ENCODE results near the gene GTF3C1.
"Not testable (repeated sequence)": the region's sequence is repeated elsewhere in the genome, so short reads cannot be mapped to it uniquely, and the experiment has no call there.

Gene GTF3C1, protein sequence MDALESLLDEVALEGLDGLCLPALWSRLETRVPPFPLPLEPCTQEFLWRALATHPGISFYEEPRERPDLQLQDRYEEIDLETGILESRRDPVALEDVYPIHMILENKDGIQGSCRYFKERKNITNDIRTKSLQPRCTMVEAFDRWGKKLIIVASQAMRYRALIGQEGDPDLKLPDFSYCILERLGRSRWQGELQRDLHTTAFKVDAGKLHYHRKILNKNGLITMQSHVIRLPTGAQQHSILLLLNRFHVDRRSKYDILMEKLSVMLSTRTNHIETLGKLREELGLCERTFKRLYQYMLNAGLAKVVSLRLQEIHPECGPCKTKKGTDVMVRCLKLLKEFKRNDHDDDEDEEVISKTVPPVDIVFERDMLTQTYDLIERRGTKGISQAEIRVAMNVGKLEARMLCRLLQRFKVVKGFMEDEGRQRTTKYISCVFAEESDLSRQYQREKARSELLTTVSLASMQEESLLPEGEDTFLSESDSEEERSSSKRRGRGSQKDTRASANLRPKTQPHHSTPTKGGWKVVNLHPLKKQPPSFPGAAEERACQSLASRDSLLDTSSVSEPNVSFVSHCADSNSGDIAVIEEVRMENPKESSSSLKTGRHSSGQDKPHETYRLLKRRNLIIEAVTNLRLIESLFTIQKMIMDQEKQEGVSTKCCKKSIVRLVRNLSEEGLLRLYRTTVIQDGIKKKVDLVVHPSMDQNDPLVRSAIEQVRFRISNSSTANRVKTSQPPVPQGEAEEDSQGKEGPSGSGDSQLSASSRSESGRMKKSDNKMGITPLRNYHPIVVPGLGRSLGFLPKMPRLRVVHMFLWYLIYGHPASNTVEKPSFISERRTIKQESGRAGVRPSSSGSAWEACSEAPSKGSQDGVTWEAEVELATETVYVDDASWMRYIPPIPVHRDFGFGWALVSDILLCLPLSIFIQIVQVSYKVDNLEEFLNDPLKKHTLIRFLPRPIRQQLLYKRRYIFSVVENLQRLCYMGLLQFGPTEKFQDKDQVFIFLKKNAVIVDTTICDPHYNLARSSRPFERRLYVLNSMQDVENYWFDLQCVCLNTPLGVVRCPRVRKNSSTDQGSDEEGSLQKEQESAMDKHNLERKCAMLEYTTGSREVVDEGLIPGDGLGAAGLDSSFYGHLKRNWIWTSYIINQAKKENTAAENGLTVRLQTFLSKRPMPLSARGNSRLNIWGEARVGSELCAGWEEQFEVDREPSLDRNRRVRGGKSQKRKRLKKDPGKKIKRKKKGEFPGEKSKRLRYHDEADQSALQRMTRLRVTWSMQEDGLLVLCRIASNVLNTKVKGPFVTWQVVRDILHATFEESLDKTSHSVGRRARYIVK (N-terminal part only)

DNA sequence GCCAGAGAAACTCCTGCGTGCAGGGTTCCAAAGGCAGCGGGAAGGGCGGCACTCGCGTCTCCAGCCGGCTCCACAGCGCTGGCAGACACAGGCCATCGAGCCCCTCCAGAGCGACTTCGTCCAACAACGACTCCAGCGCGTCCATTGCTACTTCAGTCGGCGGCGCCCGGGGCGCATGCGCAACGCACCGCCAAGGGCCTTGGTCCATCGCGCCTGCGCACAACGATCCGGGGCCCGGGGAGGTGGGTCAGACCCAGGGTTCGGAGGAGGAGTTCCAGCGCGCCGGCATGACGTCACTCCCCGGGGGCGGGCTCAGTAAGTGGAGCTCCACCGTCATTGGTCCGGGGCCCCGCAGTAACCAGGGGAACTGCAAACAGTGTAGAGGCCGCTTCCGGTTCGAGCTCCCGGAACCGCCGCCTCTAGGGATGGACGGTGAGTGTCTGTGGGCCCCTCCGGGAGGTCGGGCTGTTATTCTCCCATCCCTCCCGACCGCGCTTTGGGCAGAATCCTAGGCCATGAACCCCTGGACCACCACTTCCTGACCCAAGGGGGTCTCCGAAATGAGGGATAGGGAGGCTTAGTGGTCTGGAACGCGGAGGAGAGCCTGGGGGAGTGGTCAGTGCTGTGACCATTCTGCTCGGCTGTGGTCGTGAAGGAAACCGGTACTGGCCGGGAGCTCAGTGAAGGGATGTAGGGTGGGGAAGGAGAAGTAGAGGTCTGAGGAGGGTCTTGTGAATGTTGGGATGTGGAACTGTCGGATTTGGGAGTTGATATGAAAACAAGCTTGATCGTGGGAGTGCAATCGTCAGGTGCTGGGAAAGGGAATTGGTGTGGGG, at the start of gene GTF3C1, which contains the start of gene KATNIP:
GTF3C1 (minus strand) TSS at position 168 of the 836 bp plus-strand sequence; CDS start at position 145, 23 bp downstream.
KATNIP (plus strand) TSS at position 399 of the 836 bp plus-strand sequence; CDS start at position 426, 27 bp downstream.
- peak; percentile 97 to 98 for DNase-seq

DNA sequence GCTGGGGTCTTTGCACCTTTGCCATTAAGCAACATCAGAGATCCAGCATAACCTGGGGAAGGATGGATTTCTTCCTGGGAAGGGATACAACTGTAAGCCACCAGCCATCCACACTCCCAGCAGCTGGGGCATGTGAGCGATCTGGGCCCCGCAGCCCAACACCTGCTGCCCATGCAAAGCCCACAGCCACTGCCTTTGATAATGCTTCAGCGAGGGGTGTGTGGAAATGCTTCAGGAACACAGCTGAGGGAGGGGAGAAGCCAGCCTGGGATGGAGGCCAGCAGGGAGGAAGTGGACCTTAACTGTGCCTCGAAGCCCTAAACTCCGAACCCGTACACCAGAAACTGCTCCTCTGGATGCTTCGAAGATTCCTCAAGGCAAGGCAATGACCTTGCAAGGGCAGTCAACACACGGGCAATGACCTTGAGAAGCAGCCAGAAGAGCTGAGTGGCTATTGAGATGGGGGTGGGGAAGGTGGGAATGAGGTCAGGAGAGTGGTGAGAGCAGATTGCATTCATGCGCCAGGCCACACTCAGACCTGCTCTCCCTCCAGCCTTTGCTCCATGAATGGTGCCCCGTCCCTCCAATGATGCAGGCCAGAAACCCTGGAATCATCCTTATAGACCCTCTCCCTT, 49.3 kb upstream of the GTF3C1 start:
- no peak for DNase-seq

DNA sequence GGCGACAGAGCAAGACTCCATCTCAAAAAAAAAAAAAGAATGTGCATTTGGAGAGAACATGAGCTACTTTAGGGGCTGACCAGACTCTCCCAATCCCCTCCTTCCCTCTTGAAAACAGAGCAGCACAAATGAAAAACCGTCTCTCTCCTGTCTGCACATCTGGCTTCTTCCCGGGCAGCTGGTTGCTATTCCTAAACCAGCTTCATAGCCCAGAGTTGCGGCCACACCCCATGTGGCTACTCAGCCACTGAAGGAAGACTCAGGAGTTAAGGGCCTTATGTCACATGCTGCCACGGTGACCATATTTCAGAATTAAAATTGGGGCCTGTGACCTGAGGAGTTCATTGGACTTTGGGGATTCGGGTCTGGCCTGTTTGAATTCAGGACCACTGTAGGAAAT, 48.5 kb upstream of the GTF3C1 start:
- DNase-seq = no peak

DNA sequence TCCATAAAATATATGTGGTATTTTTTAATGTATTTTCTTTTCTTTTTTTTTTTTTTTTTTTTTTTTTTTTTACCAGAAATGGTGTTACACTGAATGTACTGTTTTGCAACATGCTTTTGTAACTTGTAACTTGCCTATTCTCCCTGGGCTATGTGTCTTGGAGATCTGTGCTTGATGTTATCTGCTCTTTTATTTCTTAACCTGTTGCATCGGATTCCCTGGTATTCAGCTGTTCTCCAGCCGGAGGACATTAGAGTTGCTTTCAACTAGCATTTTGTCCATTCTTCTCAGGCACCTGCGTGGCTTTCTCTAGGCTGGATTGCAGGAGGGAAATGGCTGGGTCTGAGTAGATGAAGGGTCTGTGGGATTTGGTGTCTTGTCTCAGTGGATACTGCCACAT, 47.6 kb upstream of the GTF3C1 start:
- no peak for DNase-seq

DNA sequence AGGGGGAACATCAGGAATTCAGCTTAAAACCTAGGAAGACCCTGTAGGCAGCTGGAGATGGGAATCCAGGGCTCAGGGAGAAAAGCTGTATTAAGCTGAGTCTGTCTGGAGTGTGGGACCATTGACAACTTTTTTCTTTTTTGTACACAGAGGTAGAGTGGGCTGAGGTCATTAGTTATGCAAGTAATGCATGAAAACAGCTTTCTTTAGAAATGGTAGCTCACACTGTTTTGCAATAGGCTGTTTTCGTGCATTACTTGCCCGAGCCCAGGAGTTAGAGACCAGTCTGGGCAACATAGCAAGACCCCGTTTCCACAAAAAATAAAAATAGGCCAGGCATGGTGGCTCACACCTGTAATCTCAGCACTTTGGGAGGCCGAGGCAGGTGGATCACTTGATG, 46.7 kb upstream of the GTF3C1 start:
- DNase-seq = no peak

DNA sequence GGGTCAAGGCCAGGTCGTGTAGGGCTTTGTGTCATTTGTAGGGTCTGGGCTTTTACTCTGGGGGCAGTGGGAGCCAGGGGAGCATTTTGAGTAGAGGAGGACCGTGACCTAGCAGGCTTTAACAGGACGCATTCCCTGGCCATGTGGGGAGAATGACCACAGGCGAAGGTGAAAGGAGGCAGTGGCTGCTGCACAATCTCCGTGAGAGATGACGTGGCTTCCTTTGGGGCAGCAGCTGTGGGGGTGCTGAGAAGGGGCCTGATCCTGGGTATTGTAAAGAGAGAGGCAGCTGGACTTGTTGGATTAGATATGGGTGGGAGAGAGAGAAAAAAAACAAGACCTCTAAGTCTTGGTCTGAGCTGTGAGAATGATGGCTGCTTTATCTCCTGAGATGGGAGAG, 46.3 kb upstream of the GTF3C1 start:
- no peak for DNase-seq

DNA sequence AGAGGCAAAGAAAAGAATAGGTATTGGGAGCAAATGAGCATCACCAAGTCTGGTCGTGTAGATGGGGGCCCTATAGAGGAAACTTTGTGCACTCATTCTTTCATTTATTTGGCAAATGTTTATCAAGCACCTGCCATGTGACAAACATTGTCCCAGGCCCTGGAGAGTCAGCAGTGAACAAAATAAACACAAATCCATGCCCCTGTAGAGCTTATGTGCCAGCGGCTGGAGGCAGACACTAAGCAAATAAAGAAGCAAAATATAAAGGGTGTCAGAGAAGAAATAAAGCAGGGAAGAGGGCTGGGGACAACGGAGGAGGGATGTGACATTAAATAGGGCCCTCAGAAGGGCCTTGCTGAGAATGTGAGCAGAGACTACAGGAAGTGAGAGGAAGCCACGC, 45.8 kb upstream of the GTF3C1 start:
- no peak for DNase-seq

DNA sequence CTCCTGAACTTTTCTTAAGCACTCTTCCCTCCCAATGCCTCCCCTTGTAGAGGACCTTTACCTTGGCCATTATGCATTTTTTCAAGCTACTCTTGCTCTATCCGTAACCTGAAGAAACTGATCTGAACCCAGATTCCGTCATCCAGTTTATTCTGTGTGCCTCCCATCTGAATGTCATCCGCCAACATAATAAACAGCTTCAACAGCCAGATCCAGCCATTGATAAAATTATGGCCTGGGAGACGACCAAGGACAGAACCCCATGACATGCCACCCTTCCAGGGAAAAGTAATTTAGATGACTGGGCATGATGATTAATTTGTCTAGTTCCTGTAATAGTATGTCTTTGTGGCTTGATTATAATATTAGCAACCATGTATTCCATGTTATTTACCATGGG, 42.1 kb upstream of the GTF3C1 start:
- DNase-seq = no peak

DNA sequence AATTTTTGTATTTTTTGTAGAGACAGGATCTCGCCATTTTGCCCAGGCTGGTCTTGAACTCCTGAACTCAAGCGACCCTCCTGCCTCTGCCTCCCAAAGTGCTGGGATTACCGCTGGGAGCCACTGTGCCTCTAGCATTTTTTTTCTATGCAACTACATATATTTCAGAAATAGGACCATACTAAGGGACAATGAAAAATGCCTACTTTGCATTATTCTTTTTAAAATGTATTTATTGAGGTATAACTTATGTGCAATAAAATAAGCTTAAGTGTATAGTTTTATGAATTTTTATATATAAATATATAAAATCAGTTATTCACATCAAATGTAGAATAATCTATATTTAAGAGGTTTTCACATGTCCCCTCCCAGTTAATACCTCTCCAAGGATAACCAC, 38.3 kb upstream of the GTF3C1 start:
- no peak for DNase-seq

DNA sequence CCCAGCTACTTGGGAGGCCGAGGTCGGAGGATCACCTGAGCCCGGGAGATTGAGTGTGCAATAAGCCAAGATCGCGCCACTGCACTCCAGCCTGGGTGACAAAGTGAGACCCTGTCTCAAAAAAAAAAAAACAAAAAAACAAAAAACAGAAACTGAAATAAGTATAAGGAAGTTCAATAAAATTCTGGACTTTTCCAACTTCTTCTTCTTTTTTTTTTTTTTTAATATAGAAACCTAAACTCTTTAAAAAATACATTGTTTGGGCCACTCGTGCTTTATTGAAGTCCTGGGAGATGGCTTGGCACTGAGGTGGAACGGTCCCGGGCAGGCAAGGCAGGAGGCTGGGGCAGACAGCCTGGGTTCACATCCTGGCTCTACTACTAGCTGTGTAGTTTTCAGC, 37.0 kb upstream of the GTF3C1 start:
- no peak for DNase-seq

DNA sequence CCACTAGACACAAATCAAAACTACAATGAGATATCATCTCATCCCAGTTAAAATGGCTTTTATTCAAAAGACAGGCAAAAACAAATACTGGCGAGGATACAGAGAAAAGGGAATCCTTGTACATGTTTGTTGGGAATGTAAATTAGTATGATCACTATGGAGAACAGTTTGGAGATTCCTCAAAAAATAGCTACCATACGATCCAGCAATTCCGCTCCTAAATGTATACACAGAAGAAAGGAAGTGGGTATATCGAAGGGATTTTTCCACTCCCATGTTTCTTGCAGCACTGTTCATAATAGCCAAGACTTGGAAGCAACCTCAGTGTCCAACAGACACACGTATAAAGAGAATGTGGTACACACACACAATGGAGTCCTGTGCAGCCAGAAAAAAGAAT, 35.5 kb upstream of the GTF3C1 start:
- DNase-seq = no peak

DNA sequence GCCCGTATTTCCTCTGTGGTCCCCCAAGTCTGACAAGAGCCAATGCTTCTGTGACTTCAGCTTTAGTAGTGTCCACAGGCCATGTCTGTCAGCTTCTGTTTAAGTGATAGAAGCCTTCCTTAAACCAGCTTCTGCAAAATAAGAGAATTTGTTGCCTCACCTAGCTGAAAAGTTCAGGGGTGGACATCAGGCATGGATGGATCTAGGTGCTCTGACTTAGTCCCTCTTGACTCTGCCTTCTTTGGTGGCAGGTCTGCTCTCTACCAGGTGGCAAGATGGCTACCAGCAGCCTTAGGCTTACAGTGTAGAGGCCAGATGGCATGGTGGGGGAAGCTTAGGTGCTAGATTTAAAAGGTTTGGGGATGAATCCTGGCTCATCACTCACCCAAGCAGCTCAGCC, 33.9 kb upstream of the GTF3C1 start:
- no peak for DNase-seq

DNA sequence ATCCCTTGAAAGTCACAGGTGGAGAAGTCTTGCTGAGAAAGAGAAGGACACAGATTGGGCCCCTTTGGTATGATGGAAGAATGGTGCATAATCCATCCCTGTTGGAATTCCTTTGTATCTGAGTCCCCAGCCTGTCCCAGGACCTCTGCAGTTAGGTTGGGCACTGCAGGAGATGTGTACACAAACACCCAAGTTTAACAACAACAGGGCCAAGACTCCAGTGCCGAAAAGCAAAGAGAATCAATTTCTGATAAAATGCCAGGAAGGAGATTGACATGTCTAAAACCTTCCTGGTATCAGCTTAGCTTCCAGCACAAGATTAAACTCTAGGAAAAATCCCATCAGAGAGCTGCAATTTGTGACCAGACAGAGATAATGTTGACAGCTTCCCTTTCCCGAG, 33.2 kb upstream of the GTF3C1 start:
- no peak for DNase-seq

DNA sequence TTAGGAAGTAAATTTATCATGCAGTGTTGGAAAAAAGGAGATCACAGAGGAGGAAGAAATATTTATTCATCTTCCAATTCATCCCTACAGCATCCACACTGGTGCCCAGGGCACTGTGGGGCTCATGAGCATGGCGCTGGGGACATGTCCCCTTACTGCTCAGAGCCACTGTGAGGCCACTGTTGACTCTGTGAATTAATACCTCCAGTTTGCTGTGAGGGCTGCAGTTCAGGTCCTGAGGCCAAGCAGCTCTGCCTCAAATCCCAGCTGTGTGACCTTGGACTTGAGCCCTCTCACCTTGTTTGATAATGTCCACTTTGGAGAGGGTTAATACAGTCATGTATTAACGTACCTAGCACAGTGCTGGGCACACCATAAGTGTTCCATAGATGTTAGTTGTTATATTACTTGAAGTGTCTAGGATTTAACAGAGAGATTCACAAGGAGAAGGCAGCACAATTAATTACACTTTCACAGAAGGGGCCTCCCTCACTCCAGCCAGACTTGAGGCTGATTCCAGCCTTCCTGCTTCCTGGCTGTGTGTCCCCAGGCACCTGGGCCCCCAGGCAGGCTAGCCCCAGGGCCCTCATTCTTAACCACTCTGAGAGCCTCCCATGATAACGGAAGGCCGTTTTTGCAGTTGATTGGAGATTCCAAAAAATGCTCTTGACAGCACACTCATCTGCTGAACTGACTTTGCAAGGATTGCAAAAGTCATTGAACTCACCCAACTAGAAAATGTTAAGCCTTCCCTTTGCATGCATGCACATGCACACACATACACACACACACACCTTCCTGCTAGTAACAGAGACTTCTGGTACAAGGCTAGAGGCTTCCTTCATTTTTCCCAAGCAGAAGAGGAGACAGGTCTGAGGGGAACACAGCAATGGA, 29.6 kb upstream of the GTF3C1 start:
- no peak for DNase-seq

DNA sequence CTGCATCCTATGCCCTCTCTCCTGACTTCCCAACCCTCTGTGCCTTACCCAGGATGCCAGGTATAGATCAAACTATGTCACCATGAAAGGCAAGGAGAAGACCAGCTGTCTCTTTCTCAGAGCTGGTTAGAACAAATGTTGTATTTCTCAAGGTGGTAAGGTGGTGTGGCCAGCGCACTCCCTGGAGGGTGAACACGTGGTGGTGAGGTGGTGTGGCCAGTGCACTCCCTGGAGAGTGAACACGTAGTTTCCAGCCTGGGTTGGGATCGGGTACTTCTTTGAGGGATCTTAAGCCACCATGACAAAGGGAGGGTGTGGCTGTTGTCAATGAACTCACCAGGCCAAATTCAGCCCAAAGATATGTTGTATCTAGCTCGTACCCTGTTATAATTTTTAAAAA, 27.0 kb upstream of the GTF3C1 start:
- DNase-seq = no peak

DNA sequence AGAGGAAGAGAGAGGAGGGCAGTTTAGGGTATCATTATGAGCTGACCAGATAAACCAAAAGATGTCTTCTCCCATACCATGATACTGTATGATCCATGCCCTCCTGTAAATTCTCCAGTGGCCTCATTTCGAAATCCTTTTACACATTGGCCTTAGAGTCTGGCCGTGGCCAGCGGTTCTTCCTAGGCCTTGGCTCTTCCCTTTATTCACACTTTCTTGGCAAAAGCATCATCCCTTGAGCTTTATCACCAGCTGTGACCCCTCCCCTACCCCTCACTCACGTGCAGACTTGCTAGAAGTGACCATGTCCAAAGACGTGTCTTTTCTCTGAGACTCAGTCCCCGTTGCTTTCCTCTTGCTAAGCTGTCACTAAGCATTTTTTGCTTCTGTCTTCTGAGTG, 23.0 kb upstream of the GTF3C1 start:
- DNase-seq = no peak

DNA sequence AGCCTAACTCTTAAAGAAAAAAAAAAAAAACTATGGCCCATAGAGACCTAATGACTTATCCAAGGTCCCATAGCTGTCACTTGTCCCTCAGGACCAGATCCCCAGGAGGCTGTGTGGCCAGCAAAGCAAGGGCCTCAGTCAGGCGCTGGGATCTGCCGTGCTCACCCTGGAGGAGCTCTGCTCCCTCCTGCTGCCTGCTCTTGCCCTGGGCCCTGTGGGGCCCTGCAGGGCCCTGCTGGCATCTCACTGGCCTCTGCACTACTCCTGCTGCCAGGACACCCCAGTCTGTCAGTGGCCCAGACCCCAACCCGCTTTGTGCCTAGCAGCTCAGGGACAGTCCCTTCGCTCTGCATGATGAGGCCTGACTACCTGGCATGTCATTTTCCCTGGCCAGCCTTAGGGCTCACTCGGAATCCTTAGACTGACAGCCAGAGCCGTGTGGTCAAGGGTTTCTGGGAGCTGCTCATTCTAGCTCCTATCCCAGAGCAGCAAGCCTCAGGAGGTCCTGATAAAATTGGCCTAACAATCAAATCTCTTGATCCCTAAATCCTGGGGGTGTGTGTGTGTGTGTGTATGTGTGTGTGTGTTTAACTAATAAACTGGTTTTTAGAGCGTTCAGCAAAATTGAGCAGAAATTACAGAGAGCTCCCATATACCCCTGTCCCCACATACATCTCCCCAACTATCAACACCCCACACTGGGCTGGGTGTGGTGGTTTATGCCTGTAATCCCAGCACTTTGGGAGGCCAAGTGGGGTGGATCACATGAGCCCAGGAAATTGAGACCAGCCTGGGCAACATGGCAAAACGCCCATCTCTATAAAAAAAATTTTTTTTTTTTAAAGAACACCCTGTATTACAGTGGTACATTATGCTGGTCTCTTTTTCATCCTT, 22.0 kb upstream of the GTF3C1 start:
- DNase-seq = no peak

DNA sequence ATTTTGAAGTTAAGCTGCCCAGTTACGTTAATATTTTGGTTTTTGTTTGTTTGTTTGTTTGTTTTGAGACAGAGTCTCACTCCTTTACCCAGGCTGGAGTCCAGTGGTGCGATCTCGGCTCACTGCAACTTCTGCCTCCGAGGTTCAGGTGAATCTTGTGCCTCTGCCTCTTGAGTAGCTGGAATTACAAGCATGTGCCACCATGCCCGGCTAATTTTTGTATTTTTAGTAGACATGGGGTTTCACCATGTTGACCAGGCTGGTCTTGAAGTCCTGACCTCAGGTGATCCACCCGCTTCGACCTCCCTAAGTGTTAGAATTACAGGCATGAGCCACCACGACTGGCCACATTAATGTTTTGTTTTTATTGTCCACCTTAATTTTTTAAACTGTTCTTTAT, 21.3 kb upstream of the GTF3C1 start:
- DNase-seq = not testable (repeated sequence)

DNA sequence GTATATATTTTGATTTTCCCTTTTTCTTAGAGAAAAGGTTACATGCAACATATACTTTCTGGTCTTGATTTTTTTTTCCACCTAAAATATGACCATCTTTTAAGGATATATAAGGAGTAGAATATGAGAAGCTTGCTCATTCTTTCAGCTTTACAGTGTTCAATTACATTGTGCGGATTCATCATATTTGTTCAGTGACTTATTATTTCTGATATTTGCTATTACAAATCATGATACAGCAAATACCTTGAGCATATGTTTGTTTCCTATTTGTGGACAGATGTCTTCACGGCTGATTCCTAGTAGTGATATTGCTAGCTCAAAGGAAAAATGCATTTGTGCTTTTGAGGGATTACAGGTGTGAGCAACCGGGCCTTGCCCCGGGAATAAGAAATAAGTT, 18.4 kb upstream of the GTF3C1 start:
- DNase-seq = no peak
